Neural cell (in vitro differentiated cells): Measurements from ENCODE around the gene GOLGA6C. TPM values are rescaled to one million over a fixed set of nuclear protein-coding genes. Genes with fewer than 3 reads are reported as not detected.
"Not testable (repeated sequence)": the region's sequence is repeated elsewhere in the genome, so short reads cannot be mapped to it uniquely, and the experiment has no call there.

ENCODE experiments used
- H2AFZ ChIP-seq: fragments of 200-600, 300-800 bp; sonication (generic), shearing (Covaris generic); 2 replicates; pipeline ENCODE4 v1.6.0; 2014; ENCODE audit warnings: low read depth, mild to moderate bottlenecking, antibody characterized with exemption, low read length, moderate library complexity
- H3F3A ChIP-seq: fragments of 200-600 bp; shearing (Covaris generic); 2 replicates; pipeline ENCODE4 v1.6.1; 2016; ENCODE audit warnings: mild to moderate bottlenecking, moderate library complexity, mixed read lengths, antibody characterized with exemption, low read length; ENCODE audit not compliant: insufficient read depth, poor library complexity, severe bottlenecking
- H3K27ac ChIP-seq: fragments of 200-600, 300-800 bp; sonication (generic), shearing (Covaris generic); 2 replicates; pipeline ENCODE4 v1.5.1; 2014; ENCODE audit warnings: mild to moderate bottlenecking, low read length, moderate library complexity
- H3K27me3 ChIP-seq: fragments of 300-800, 200-600 bp; sonication (generic), shearing (Covaris generic); 2 replicates; pipeline ENCODE4 v1.6.0; 2014; ENCODE audit warnings: mild to moderate bottlenecking, low read depth, low read length, moderate library complexity; ENCODE audit not compliant: insufficient read depth
- H3K36me3 ChIP-seq: fragments of 300-800, 200-600 bp; sonication (generic), shearing (Covaris generic); 2 replicates; pipeline ENCODE4 v1.5.1; 2014; ENCODE audit warnings: mild to moderate bottlenecking, antibody characterized with exemption, low read length, moderate library complexity; ENCODE audit not compliant: insufficient read depth
- H3K4me2 ChIP-seq: fragments of 300-800, 200-600 bp; sonication (generic), shearing (Covaris generic); 2 replicates; pipeline ENCODE4 v1.6.0; 2014; ENCODE audit warnings: mild to moderate bottlenecking, low read length
- H3K4me3 ChIP-seq: fragments of 300-800, 200-600 bp; sonication (generic), shearing (Covaris generic); 2 replicates; pipeline ENCODE4 v1.5.1; 2014; ENCODE audit warnings: mild to moderate bottlenecking, low read length, moderate library complexity
- H3K79me2 ChIP-seq: fragments of 200-600 bp; shearing (Covaris generic); replicated peaks from 2 replicates; pipeline ENCODE4 v1.6.0; 2014; ENCODE audit warnings: mild to moderate bottlenecking, low read length, moderate library complexity; ENCODE audit not compliant: insufficient read depth
- H3K9ac ChIP-seq: fragments of 300-800, 200-600 bp; sonication (generic), shearing (Covaris generic); 2 replicates; pipeline ENCODE4 v1.6.1; 2016; ENCODE audit warnings: mild to moderate bottlenecking, low read length, mixed read lengths
- H3K9me2 ChIP-seq: fragments of 200-600 bp; shearing (Covaris generic); 2 replicates; pipeline ENCODE4 v1.6.1; 2016; ENCODE audit warnings: mild to moderate bottlenecking, low read length, mixed read lengths; ENCODE audit not compliant: insufficient read depth
- H3K9me3 ChIP-seq: fragments of 200-600, 300-800 bp; sonication (generic), shearing (Covaris generic); 2 replicates; pipeline ENCODE4 v1.6.1; 2016; ENCODE audit warnings: mild to moderate bottlenecking, mixed run types, low read length, moderate library complexity, mixed read lengths
- H4K20me1 ChIP-seq: fragments of 200-600 bp; shearing (Covaris generic); 2 replicates; pipeline ENCODE4 v1.6.1; 2016; ENCODE audit warnings: mild to moderate bottlenecking, mixed run types; ENCODE audit not compliant: insufficient read depth
- CTCF ChIP-seq: fragments of 450-650 bp; IDR thresholded peaks from 2 replicates; pipeline ENCODE4 v1.5.1; 2014; ENCODE audit warnings: antibody characterized with exemption, mild to moderate bottlenecking, moderate library complexity; ENCODE audit not compliant: poor library complexity, severe bottlenecking
- EP300 ChIP-seq: fragments of 450-650 bp; conservative IDR thresholded peaks from 2 replicates; pipeline ENCODE4 v1.6.1; 2014; ENCODE audit warnings: antibody characterized with exemption, mild to moderate bottlenecking, moderate library complexity; ENCODE audit not compliant: poor library complexity, severe bottlenecking
- EZH2 ChIP-seq: fragments of 200-600, 300-800 bp; shearing (Covaris generic), sonication (generic); IDR thresholded peaks from 2 replicates; pipeline ENCODE4 v1.6.1; 2014; ENCODE audit warnings: antibody characterized with exemption, low read length, borderline replicate concordance, mild to moderate bottlenecking; ENCODE audit not compliant: insufficient read depth, poor library complexity, severe bottlenecking
- MXI1 ChIP-seq: fragments of 450-650 bp; conservative IDR thresholded peaks from 2 replicates; pipeline ENCODE4 v1.6.1; 2014; ENCODE audit warnings: antibody characterized with exemption, mild to moderate bottlenecking; ENCODE audit not compliant: poor library complexity, severe bottlenecking
- POLR2AphosphoS5 ChIP-seq: IDR thresholded peaks from 2 replicates; pipeline ENCODE4 v1.6.1; 2012
- RAD21 ChIP-seq: fragments of 450-650 bp; conservative IDR thresholded peaks from 2 replicates; pipeline ENCODE4 v1.6.1; 2014; ENCODE audit warnings: antibody characterized with exemption, mild to moderate bottlenecking, moderate library complexity
- SMC3 ChIP-seq: fragments of 450-650 bp; conservative IDR thresholded peaks from 2 replicates; pipeline ENCODE4 v1.6.1; 2014; ENCODE audit warnings: antibody characterized with exemption, mild to moderate bottlenecking, moderate library complexity; ENCODE audit not compliant: poor library complexity
- TAF1 ChIP-seq: IDR thresholded peaks from 2 replicates; pipeline ENCODE4 v1.6.1; 2012; ENCODE audit warnings: low read depth
- polyA minus RNA-seq: library from RNA; depleted of rRNA, polyadenylated mRNA; stranded (reverse); fragments of >200 nt; gene quantifications from 2 replicates; pipeline ENCODE4 v1.2.3, GENCODE V29; 2014
- polyA plus RNA-seq: library from polyadenylated mRNA; depleted of rRNA; stranded (reverse); fragments of >200 nt; gene quantifications from 2 replicates; pipeline ENCODE4 v1.2.3, GENCODE V29; 2014
- TF ChIP-seq, protein P1 (sequence below): IDR thresholded peaks from 2 replicates; pipeline ENCODE4 v1.6.1; 2012; ENCODE audit warnings: borderline replicate concordance

The GOLGA6C gene
- polyA plus RNA-seq (not detected in 2 replicates), polyA minus RNA-seq (not detected in 2 replicates)

DNA sequence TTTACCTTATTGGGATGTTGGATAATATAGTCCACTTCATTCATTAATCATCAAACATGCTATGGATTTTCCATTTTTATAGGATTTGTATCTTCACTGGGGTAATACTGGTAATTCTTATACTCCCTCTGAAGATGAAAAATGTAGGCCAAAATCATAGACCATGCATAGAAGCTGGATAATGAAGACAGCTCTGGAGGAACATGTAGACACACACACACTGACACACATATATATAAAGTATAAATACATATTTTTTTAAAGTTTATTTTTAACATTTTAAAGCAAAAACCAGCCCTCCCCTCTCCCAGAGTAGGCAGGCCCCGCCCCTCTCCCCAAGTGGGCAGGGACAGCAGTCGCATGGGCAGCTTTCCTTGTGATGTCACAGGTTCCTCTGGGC lies at the start of gene GOLGA6C:
GOLGA6C (plus strand) TSS at position 301 of the 400 bp plus-strand sequence. CDS start 265 bp downstream, outside the sequence.
- H4K20me1 ChIP-seq, H3K9me3 ChIP-seq, H2AFZ ChIP-seq, H3F3A ChIP-seq, H3K4me3 ChIP-seq, H3K9me2 ChIP-seq, H3K9ac ChIP-seq, H3K4me2 ChIP-seq, H3K36me3 ChIP-seq, H3K27me3 ChIP-seq, H3K79me2 ChIP-seq, H3K27ac ChIP-seq: not testable (repeated sequence)

- H3K9me3 ChIP-seq, result no peaks in the 10 kb centered on the region
- H3K36me3 ChIP-seq, result no peaks in the 10 kb centered on the region
- no peaks in the 10 kb centered on the region for H3K79me2 ChIP-seq
- no peak overlapping the region for H3K4me2 ChIP-seq
- no peaks in the 10 kb centered on the region for H4K20me1 ChIP-seq
- no peak overlapping the region for H3K27ac ChIP-seq
- H2AFZ ChIP-seq, result no peak overlapping the region
- H3K9ac ChIP-seq, result no peak overlapping the region
- TF ChIP-seq POLR2AphosphoS5 (no peak), SMC3 (no peak), TAF1 (no peak), EZH2 (no peak), EP300 (no peak), CTCF (no peak), MXI1 (no peak), RAD21 (no peak)
- TF ChIP-seq, protein P1, sequence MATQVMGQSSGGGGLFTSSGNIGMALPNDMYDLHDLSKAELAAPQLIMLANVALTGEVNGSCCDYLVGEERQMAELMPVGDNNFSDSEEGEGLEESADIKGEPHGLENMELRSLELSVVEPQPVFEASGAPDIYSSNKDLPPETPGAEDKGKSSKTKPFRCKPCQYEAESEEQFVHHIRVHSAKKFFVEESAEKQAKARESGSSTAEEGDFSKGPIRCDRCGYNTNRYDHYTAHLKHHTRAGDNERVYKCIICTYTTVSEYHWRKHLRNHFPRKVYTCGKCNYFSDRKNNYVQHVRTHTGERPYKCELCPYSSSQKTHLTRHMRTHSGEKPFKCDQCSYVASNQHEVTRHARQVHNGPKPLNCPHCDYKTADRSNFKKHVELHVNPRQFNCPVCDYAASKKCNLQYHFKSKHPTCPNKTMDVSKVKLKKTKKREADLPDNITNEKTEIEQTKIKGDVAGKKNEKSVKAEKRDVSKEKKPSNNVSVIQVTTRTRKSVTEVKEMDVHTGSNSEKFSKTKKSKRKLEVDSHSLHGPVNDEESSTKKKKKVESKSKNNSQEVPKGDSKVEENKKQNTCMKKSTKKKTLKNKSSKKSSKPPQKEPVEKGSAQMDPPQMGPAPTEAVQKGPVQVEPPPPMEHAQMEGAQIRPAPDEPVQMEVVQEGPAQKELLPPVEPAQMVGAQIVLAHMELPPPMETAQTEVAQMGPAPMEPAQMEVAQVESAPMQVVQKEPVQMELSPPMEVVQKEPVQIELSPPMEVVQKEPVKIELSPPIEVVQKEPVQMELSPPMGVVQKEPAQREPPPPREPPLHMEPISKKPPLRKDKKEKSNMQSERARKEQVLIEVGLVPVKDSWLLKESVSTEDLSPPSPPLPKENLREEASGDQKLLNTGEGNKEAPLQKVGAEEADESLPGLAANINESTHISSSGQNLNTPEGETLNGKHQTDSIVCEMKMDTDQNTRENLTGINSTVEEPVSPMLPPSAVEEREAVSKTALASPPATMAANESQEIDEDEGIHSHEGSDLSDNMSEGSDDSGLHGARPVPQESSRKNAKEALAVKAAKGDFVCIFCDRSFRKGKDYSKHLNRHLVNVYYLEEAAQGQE, result no peak
- no peak overlapping the region for H3K4me3 ChIP-seq
- H3F3A ChIP-seq, result no peaks in the 10 kb centered on the region
- H3K27me3 ChIP-seq, result no peaks in the 10 kb centered on the region
- no peaks in the 10 kb centered on the region for H3K9me2 ChIP-seq
Observed at GRCh38 chr15:75208501-75209288, 49.4 kb upstream of the GOLGA6C start.
